ENCODE data around the gene POLE3. TPM values are rescaled to one million over a fixed set of nuclear protein-coding genes. Genes with fewer than 3 reads are reported as not detected.

The POLE3 gene
- total RNA-seq, 1 donor, result 30.8 TPM

- no peaks in the 10 kb centered on the region for H4K20me1 ChIP-seq (ENCODE audit: insufficient read depth, low read length)
- no peak for TF ChIP-seq CTCF (IDR thresholded peaks at IDR 0.05; ENCODE audit: extremely low read depth, low read depth, low read length)
- no peak overlapping the region for H3K27ac ChIP-seq (ENCODE audit: low read depth, low read length)
- no peaks in the 10 kb centered on the region for H3K27me3 ChIP-seq (ENCODE audit: insufficient read depth, low read length)
- H3K4me3 ChIP-seq (ENCODE audit: insufficient read depth, low read length), result no peak overlapping the region
- H3K4me1 ChIP-seq (ENCODE audit: insufficient read depth, low read length), result no peaks in the 10 kb centered on the region
- no peaks in the 10 kb centered on the region for H3K9me3 ChIP-seq (ENCODE audit: low read depth, low read length)
- no peak overlapping the region for H2AFZ ChIP-seq (ENCODE audit: low read length)
- H3K36me3 ChIP-seq (ENCODE audit: insufficient read depth, low read length), result peaks cover 4% of the 10 kb centered on the region
- H3K79me2 ChIP-seq (ENCODE audit: insufficient read depth, low read length), result no peaks in the 10 kb centered on the region
- no peak overlapping the region for H3K4me2 ChIP-seq (ENCODE audit: insufficient read depth, low read length)
- DNase-seq (ENCODE audit: insufficient read length, low spot score, missing footprints), result no peak
Observed at GRCh38 chr9:113373256-113373655, 37.2 kb downstream of the POLE3 start.

GRCh38 chr9:113372059-113372458 is 38.4 kb downstream of the POLE3 start:
- Histone ChIP-seq H3K79me2 (ENCODE audit: insufficient read depth, low read length) (no peaks in the 10 kb centered on the region), H3K4me3 (ENCODE audit: insufficient read depth, low read length) (no peak overlapping the region), H3K27ac (ENCODE audit: low read depth, low read length) (no peak overlapping the region), H3K9me3 (ENCODE audit: low read depth, low read length) (no peaks in the 10 kb centered on the region), H3K4me2 (ENCODE audit: insufficient read depth, low read length) (no peak overlapping the region), H3K36me3 (ENCODE audit: insufficient read depth, low read length) (peaks cover 4% of the 10 kb centered on the region), H4K20me1 (ENCODE audit: insufficient read depth, low read length) (no peaks in the 10 kb centered on the region), H3K27me3 (ENCODE audit: insufficient read depth, low read length) (no peaks in the 10 kb centered on the region), H2AFZ (ENCODE audit: low read length) (no peak overlapping the region), H3K4me1 (ENCODE audit: insufficient read depth, low read length) (no peaks in the 10 kb centered on the region)
- DNase-seq (ENCODE audit: insufficient read length, low spot score, missing footprints), result no peak
- no peak for TF ChIP-seq CTCF (IDR thresholded peaks at IDR 0.05; ENCODE audit: extremely low read depth, low read depth, low read length)

GRCh38 chr9:113370806-113371325 is 39.6 kb downstream of the POLE3 start:
- no peaks in the 10 kb centered on the region for H4K20me1 ChIP-seq (ENCODE audit: insufficient read depth, low read length)
- peaks cover 4% of the 10 kb centered on the region for H3K36me3 ChIP-seq (ENCODE audit: insufficient read depth, low read length)
- TF ChIP-seq CTCF (IDR thresholded peaks at IDR 0.05; ENCODE audit: extremely low read depth, low read depth, low read length), result no peak
- no peaks in the 10 kb centered on the region for H3K27me3 ChIP-seq (ENCODE audit: insufficient read depth, low read length)
- H3K79me2 ChIP-seq (ENCODE audit: insufficient read depth, low read length), result no peaks in the 10 kb centered on the region
- no peak overlapping the region for H3K4me3 ChIP-seq (ENCODE audit: insufficient read depth, low read length)
- no peaks in the 10 kb centered on the region for H3K4me1 ChIP-seq (ENCODE audit: insufficient read depth, low read length)
- no peak overlapping the region for H3K4me2 ChIP-seq (ENCODE audit: insufficient read depth, low read length)
- H3K27ac ChIP-seq (ENCODE audit: low read depth, low read length), result no peak overlapping the region
- H2AFZ ChIP-seq (ENCODE audit: low read length), result no peak overlapping the region
- DNase-seq (ENCODE audit: insufficient read length, low spot score, missing footprints), result no peak
- H3K9me3 ChIP-seq (ENCODE audit: low read depth, low read length), result no peaks in the 10 kb centered on the region

GRCh38 chr9:113369855-113370140 is 40.7 kb downstream of the POLE3 start:
- no peaks in the 10 kb centered on the region for H3K4me1 ChIP-seq (ENCODE audit: insufficient read depth, low read length)
- H3K4me3 ChIP-seq (ENCODE audit: insufficient read depth, low read length), result no peak overlapping the region
- no peak for DNase-seq (ENCODE audit: insufficient read length, low spot score, missing footprints)
- H4K20me1 ChIP-seq (ENCODE audit: insufficient read depth, low read length), result no peaks in the 10 kb centered on the region
- peaks cover 4% of the 10 kb centered on the region for H3K36me3 ChIP-seq (ENCODE audit: insufficient read depth, low read length)
- H3K79me2 ChIP-seq (ENCODE audit: insufficient read depth, low read length), result no peaks in the 10 kb centered on the region
- H3K27me3 ChIP-seq (ENCODE audit: insufficient read depth, low read length), result no peaks in the 10 kb centered on the region
- no peak overlapping the region for H2AFZ ChIP-seq (ENCODE audit: low read length)
- no peak for TF ChIP-seq CTCF (IDR thresholded peaks at IDR 0.05; ENCODE audit: extremely low read depth, low read depth, low read length)
- no peak overlapping the region for H3K27ac ChIP-seq (ENCODE audit: low read depth, low read length)
- no peaks in the 10 kb centered on the region for H3K9me3 ChIP-seq (ENCODE audit: low read depth, low read length)
- H3K4me2 ChIP-seq (ENCODE audit: insufficient read depth, low read length), result no peak overlapping the region
